NCI-H1417 treated with DMSO at 0.1 percent for 48 hours (cell line): Measurements from ENCODE around the gene INHA.

Experiments
- DNase-seq: peaks from one replicate; lab custom pipeline; 2025; lab: John Stamatoyannopoulos, UW

Gene INHA, protein sequence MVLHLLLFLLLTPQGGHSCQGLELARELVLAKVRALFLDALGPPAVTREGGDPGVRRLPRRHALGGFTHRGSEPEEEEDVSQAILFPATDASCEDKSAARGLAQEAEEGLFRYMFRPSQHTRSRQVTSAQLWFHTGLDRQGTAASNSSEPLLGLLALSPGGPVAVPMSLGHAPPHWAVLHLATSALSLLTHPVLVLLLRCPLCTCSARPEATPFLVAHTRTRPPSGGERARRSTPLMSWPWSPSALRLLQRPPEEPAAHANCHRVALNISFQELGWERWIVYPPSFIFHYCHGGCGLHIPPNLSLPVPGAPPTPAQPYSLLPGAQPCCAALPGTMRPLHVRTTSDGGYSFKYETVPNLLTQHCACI

DNA sequence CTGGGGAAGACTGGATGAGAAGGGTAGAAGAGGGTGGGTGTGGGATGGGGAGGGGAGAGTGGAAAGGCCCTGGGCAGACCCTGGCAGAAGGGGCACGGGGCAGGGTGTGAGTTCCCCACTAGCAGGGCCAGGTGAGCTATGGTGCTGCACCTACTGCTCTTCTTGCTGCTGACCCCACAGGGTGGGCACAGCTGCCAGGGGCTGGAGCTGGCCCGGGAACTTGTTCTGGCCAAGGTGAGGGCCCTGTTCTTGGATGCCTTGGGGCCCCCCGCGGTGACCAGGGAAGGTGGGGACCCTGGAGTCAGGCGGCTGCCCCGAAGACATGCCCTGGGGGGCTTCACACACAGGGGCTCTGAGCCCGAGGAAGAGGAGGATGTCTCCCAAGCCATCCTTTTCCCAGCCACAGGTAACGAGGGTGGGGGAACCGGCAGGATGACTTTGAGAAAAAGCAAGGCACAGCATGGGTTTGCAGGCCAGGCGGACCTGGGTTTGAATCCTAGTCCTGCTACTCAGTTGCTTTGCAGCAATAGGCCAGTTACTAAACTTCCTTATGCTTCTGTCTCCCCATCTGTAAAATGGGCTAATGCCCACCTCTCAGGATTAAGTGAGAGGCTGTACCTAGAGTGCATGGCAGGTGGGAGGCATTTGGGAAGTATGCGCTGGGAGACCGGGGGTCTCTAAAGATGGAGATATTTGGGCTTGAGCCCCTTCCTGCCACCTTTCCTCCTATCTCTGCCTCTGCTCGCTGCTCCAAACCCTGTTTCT lies at the start of gene INHA:
Gene INHA (plus strand): TSS at position 74 of the 765 bp plus-strand sequence. CDS start 65 bp downstream, at position 139.
- DNase-seq: no peak

DNA sequence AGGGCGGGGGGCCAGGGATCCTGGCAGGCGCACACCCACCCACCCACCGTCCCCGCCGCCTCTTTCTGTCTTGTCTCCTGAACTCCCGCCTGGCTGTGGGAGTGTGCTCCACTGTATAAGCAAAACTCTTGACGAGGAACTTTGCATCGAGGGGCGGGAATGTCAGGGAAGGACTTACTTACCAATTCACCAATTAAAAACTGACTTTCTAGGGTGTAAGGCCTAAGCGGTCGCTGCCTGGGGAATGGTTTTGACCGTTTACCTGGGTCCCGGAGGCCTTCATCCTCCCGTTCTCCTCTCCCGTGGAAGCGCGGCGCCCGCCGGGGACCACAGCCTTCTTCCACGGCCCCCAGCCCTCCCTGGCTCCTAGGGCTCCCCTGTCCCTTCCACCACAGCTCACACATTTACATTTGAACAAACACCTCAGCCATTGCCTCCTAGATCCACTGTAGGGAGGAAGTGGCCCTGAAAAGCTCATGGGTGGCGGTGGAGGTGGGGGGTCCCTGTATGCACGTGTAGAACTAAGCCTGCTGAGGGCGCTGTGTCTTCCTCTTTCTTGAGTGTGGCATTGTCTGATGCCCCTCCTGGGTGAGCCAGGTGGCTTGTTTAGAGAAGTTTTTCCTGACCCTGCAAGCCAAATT lies 49.0 kb upstream of the INHA start:
- no peak for DNase-seq

DNA sequence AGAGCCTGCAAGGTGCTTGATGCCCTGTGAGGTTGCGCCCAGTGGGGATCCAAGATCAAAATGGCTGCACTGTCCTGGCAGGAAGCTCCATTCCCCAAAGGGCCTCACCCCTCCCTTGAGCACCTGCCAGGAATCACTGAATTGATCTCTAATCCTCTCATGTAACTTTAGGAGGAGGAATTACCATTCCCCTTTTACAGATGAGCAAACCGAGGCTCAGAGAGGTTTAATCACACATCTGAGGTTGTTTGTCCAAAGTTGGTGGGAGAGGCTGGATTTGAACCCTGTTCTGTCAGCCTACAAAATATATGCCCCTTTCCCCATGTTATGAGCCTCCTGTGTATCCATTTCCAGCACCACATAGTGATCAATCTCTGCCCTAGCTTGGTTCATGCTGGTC lies 47.3 kb upstream of the INHA start:
- no peak for DNase-seq

DNA sequence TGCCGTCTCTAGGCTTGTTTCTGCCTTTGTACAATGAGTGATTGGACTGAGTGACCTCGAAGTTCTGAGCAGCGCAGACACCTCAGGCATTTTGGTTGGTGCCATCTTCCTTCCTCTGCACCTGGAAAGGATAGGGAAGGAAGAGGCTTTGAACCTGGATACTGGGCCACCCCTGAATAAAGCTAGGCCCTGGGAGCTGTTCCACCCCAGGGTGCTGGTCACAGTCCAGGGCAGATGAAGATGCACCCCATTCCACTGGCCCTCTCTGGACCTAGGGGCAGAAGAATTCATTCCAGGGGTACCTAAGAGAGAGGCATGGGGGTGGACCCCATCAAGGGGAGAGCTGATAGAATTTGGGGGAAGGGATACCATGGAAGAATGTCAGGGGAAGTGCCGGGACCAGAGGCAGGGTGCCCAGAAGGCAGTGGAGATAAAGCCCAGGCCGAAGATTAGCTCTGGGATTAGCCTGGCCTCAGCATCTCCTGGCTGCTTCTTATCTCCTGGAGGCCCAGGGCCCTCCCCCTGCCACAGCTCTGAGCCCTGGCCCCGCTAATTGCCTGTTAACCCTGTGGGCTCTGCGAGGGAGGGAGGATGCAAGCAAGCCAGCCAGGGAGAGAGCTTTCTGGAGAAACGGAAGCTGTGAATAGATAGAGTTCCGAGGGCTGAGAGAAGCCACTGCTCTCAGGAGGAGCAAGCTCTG lies 46.4 kb upstream of the INHA start:
- no peak for DNase-seq

DNA sequence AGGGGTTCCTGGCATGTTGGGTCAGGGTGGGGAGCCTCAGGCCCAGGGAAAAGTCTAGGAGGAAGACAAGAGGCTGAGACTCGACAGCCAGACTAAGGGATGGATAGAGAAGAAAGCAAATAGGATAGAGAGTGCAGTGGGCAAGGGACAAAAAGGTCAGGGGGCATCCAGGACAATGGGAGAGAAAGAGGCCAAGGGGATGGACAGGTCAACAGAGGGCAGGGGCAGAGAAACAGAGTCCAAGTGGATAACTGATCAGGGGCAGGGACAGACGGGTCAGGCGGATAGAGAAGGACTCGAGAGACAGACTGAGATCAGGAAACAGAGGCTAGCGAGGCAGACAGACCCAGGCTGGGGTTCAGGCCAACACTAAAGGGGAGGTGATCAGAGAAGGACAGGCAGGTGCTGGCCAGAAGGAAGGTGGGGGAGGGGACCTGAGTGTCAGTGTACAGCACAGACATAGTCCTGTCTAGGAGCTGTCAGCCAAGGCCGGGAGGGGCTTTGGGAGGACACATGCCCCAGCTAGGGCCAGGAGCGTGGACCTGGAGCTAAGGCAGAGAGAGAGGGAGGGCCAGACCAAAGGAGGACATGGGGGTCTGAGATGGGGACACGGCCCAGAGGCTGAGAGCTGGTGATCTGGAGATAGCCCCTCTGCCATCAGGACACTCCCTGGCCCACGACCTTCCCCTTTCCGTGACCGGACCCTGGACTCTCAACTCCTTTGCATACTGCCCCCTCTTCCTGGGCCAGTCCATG lies 45.6 kb upstream of the INHA start:
- no peak for DNase-seq

DNA sequence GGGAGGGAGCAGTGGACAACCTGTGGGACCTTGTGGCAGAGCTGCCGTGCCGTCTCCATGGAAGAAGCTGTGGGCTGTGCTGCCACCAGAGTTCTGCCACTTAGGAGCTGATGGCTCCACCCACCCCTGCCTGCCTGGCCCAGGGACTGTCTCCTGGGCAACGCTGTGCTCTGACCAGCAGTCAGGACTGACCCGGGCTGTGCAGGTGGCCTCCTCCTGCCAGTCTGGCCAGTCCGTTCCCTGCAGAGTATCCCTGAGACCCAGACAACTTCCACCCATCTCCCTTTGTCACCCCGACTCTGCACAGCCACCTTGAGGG lies 45.1 kb upstream of the INHA start:
- no peak for DNase-seq

DNA sequence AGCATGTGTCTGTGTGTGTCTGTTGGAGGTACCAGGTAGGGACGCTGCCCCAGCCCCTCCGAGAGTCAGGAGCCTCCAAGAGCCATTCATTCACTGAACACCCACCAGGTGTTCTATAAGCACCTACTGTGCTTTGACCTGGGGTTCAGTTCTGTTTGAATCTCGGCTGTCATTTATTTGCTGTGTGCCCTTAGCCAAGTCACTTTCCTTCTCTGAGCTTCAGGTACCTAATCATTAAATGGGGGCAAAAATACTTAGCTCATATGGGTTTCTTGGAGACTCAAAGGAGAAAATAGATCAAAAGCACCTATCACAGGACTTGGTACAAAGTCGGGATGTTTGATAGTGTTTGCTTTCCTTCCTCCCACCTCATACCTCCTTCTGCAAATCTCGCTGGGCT lies 44.6 kb upstream of the INHA start:
- no peak for DNase-seq

DNA sequence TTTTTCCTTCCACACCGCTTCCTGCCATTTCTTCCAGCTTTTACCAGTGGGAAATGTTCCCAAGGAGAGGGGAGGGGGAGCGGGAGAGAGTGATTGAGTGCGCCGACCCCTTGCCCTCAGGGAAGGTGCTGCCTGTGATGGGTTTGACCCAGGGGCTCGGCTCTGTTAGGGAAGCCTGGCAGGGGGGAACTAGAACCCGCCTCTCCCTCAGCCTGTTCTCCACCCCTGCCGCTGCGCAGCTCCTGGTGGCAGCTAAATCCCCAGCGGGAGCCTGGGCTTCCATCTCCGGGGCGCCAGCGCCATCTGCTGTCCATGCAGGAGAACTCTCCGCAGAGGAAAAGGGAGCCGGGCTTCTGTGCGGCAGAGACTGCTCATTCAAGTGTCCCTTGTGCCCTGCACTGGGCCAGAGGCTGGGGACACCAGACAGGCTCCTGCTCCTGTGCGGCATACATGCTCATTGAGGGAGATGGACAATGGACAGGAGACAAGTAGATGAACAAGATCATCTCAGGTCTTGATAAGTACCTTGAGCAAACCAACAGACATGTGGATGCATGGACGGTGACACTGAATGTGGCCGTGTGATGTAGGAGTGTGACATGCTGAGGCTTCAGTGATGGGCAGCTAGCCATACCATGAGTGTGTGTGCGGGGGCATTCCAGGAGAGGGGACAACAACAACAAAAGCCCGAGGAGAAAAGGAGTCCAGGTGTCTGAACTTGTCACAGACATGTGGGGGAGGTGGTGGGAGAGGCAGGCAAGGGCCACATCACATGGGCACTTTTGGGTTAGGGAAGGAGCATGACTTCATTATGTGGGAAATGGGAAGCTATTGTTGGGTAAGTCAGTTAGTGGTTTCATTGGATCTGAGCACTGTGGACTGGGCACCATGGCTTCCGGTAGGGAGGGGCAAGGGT lies 41.8 kb upstream of the INHA start:
- no peak for DNase-seq

DNA sequence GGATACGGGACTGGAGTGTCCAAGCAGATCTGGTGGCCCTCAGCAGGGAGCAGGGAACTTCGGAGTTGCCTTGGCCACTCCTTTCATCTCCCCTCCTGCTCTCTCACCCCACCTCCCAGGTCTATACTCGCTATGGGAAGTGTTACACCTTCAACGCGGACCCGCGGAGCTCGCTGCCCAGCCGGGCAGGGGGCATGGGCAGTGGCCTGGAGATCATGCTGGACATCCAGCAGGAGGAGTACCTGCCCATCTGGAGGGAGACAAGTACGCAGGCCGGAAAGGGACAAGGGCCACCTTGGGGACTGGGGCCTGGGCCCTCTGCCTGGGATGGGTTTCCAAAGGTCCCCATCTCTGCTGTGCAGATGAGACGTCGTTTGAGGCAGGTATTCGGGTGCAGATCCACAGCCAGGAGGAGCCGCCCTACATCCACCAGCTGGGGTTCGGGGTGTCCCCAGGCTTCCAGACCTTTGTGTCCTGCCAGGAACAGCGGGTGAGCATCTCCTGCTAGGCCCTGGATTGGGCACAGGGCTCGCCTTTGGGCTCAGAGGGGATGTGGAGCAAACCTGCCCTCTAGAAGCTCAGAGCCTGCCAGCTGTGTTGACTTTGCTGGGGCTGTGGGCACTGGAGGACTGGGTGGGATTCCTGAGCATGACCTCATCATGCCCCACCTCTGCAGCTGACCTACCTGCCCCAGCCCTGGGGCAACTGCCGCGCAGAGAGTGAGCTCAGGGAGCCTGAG lies 40.3 kb upstream of the INHA start:
- DNase-seq: no peak

DNA sequence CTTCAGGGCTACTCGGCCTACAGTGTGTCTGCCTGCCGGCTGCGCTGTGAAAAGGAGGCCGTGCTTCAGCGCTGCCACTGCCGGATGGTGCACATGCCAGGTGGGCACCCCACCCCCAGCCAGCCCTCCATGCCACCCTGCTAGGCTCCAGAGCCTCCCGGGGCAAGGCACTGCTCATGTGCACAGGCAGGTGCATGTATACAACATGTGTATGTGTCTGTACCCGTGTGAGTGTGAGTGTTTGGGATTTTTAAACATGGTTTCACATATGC lies 39.8 kb upstream of the INHA start:
- no peak for DNase-seq

DNA sequence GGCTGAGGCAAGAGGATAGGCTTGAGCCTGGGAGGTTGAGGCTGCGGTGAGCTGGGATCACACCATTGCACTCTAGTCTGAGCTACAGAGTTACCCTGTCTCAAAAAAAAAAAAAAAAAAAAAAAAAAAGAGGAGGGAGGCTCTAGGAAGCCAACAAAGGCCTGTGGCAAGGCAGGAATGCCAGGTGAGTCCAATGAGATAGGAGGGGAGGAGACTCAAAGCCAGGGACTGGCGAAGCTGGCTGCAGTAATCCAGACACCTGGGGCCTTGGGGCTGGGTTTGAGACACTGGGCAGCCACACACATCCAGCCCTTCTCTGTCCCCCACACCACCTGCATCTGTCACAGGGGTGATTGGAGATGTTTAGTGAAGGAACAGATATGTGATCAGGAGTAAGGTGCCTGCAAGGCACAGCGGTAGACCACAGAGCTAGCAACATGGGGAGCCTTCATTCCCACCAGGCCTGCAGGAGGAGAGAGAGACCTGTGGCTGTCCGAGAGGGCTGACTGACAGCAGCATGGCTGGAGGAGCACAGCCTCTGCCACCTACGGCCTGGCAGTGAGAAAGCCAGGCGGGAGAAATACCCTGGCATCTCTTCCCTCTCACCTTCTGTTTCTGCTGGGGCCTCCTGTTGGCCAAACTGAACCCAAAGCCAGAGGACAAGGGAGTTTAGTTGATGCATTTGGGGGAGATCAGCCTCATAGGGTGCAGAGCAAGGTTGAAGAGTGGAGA lies 38.0 kb upstream of the INHA start:
- DNase-seq: no peak

DNA sequence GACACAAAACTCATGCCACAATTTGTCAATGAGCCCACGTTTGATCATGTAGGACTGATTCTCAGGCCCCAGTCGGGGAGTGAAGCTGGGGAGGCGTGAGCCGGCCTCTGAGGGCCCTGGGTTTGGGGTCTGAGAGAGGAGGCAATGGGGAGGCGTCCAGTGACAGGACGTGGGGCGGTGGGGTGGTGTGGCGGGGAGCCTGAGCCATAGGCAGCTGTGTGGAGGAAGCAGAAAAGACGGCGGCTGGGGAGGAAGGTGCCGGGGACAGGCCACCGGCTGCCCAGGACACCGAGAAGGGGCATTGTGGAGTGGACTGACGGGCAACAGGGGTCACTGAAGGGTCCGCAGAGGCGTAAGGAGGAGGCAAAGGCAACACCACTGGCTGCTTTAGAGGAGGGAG lies 35.7 kb upstream of the INHA start:
- no peak for DNase-seq

DNA sequence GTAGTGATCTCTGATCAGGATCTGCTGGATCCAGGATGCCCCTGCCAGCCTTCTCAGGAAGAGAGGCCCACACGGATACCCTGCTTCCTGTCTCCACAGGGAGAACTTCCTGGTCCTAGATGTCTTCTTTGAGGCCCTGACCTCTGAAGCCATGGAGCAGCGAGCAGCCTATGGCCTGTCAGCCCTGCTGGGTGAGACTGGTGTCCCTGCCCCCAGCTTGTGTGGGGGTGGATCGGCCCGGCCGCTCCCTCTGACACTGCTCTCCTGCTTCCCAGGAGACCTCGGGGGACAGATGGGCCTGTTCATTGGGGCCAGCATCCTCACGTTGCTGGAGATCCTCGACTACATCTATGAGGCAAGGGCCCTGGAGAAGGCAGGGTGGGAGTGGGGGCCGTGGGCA lies 35.1 kb upstream of the INHA start:
- no peak for DNase-seq

DNA sequence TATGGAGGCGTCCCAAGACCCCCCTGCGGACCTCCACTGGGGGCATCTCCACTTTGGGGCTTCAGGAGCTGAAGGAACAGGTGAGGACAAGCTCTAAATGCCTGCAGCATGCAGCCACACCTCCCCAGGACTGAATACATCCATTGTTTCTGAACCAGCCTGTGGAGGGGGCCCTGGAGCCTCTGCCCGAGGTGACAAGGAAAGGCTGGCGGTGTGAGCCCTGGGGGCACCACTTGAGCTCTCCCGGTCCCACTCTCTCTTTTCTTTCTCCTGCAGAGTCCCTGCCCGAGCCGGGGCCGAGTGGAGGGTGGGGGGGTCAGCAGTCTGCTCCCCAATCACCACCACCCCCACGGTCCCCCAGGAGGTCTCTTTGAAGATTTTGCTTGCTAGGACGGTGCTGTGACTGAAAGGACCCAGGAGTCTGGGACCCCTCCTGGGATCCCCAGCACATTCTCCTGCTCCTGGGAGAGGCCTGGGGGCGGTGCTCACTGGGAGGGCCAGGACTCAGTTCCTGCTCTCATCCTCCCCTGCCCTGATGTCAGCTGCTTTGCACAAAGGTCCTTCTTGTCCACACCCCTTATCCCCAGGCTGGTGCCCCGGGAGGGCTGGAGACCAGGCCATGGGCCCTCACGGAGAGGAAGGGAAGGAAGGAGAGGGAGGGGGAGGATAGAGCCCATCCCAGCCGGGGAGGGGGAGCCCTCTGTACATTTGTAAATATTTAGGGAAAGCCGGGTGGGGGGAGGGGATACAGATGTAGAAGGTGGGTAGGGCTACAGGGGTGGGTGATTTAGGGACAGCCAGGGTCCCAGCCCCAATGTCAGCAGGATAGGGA lies 34.2 kb upstream of the INHA start:
- DNase-seq: no peak

DNA sequence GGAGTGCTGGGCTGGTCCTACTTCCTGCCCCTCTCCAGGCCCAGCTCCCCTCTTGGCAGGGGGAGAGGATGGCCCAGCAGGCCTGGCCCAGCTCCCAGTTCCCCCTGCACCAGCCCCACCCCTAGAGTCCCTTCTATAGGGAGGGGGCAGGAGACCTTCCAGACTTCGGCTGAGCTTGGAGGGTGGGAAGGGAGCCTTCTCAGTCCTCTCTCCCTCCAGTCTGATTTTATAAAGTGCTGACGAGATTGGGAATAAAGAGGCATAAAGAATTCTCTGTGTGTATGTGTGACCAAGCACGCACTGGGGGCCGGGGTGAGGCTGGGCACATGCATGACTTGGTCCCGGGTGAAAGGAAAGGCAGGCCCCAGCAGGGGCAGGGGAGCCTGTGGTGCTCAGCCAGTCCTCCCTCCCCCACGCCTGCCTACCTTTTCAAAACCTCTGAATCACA lies 33.6 kb upstream of the INHA start:
- DNase-seq: no peak

DNA sequence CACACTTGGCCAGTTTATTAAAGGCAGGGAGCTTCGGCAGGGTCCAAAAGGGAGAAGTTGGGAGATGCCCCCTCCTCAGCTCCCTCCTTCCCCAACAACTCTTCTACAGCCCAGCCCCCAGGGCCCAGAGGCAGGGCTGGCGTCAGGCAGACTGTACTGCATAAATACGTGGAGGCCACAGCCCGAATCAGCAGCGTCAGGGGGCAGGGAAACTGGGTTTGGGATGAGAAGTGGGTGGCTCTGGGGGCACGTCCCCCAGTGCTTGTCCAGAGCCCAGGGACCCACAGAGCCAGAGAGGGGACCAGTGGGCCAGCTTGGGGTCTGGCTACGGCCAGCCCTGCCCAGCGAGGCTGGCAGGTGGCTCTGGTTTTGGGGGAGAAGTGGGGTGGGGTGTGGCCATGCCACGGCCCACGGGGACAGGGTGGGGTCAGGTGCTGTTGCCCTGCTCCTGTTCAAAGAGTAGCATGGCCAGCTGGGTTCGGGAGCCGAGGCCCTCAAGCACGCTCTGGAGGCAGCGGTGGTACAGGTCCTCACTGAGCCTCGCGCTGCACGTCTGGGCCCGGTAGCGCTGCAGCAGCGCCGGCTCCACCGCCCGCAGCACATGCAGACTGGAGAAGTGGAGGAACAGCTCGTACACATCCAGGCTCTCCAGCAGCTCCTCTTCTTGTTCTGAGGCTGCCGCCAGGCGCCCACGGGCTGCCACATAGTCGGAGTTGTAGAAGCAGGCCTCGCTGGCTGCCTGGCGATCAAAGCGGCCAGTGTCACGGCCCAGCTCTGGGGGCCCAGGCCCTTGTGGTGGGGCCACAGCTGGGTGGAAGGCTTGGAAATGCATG lies 32.9 kb upstream of the INHA start:
- DNase-seq: no peak

DNA sequence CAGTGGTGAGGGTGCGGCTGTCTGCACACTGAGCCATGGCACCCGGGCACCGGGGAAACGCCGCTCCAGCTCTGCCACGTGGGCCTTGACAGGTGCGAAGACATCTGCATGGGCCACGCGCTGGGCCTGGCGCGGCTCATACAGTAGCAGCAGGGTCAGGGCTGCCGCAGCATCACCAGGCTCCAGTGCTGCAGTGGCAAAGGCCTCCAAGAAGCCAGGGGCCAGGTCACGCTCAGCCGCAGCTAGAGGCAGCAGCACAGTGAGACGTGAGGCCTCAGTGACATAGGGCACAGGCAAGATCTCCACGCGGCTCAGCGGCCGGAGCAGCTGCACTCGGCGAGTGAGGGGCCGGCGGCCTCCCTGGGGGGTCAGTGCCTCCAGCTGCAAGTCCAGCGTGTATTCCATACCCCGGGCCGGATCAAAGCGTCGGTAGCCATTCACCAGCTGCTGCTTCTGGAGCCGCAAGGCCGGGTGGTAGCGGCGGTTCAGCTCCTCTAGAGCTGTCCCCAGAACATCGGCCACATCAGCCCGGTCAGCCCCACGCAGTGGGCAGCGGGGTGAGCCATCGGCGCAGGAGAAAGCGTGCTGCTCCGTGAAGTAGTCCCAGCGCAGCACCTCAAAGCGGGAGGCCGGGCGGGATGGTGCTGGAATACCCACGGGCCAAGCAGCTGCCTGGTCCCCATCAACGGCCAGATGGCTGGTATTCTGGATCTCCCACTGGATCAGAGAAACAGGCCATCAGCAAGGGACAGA lies 32.0 kb upstream of the INHA start:
- no peak for DNase-seq
